ENCODE measurements around the gene MTERF2. TPM values are rescaled to one million over a fixed set of nuclear protein-coding genes. Genes with fewer than 3 reads are reported as not detected.

Gene MTERF2
- polyA plus RNA-seq, 1 donor = 21.6 TPM

DNA sequence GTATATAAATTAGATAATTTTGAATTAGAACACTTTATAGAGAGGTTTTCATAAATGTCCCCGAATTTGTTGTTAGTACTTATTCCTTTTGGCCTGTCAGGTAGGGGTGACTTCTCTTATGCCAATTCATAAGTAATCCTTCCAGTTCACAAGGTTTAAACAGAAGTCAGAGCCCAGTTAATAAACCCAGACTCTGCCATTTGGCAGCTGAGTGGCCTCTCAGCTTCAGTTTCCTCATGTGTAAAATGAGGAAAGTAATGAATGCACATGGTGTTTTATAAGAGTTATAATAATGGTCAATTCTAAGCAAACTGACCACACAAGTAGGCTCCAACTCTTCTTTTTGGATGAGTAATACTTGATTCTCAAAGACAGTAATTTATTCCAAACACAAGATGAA lies 10.3 kb downstream of the MTERF2 start:
- no CpG with 5 or more reads among the region's 1 CpG for WGBS (ENCODE audit: insufficient coverage, low lambda C conversion rate)
- DNase-seq = no peak
- no peaks in the 10 kb centered on the region for H3K9me3 ChIP-seq (ENCODE audit: control insufficient read depth, low read depth, low read length)
- no peak overlapping the region for H3K4me3 ChIP-seq (ENCODE audit: low read length)
- H3K36me3 ChIP-seq (ENCODE audit: control insufficient read depth, insufficient read depth, low read length) = peaks cover 3% of the 10 kb centered on the region
- no peaks in the 10 kb centered on the region for H3K27me3 ChIP-seq (ENCODE audit: control insufficient read depth, insufficient read depth, low read length)
- H3K27ac ChIP-seq (ENCODE audit: low read length) = no peak overlapping the region
- H3K4me1 ChIP-seq (ENCODE audit: control insufficient read depth, insufficient read depth, low read length) = peaks cover 25% of the 10 kb centered on the region

DNA sequence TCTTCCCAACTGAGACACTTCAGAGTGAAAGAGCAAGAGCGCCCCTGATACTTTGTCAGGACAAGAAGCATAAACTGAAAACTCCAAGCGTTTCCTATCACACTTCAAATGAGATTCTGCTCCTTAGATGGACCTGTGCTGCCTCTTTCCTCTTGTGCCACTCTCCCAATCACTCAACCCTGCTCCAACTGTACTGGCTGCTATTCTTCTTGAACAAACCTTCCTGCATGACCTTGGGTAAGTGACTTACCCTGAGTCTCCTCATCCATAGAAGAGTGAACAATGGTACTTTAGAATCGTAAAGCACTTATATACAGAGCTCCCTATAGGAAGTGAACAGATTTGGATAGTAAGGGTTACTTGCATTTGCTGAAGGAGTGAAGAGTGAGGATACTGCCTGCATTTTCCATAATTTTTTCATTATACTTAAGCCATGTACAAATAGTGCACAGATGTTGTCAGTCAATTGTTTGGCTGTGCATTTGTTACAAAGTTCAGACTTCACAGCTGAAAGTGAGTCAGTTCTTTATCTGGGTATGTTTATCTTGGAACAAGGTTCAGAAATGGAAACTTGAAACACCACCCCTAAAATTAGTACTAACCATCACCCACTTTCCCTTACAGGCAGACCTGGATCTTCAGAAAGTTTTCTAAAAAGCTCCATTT lies 10.8 kb downstream of the MTERF2 start:
- peak; percentile 32 to 76 for DNase-seq
- no peaks in the 10 kb centered on the region for H3K9me3 ChIP-seq (ENCODE audit: control insufficient read depth, low read depth, low read length)
- WGBS (ENCODE audit: insufficient coverage, low lambda C conversion rate) = 84% methylated on average over 2 of the region's 3 CpGs
- H3K27me3 ChIP-seq (ENCODE audit: control insufficient read depth, insufficient read depth, low read length) = no peaks in the 10 kb centered on the region
- no peak overlapping the region for H3K27ac ChIP-seq (ENCODE audit: low read length)
- peaks cover 8% of the 10 kb centered on the region for H3K36me3 ChIP-seq (ENCODE audit: control insufficient read depth, insufficient read depth, low read length)
- H3K4me1 ChIP-seq (ENCODE audit: control insufficient read depth, insufficient read depth, low read length) = peaks cover 25% of the 10 kb centered on the region
- H3K4me3 ChIP-seq (ENCODE audit: low read length) = no peak overlapping the region

DNA sequence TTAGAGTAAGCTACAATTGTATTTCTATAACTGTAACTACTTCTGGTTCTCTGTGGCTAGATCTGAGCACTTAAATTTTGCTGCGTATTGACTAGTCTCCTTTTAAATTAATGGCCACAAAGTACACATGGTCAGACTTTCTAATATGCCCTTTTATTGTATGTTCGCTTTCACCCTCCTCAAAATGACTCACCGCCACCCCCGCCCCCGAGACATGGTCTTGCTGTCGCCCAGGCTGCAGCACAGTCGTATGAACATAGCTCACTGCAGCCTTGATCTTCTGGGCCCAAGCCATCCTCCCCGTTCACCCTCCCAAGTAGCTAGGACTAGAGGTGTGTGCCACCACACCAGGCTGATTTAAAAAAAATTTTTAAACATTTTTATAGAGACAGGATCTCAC lies 11.8 kb downstream of the MTERF2 start:
- Histone ChIP-seq H3K4me3 (ENCODE audit: low read length) (no peak overlapping the region), H3K9me3 (ENCODE audit: control insufficient read depth, low read depth, low read length) (no peaks in the 10 kb centered on the region), H3K27ac (ENCODE audit: low read length) (no peak overlapping the region), H3K36me3 (ENCODE audit: control insufficient read depth, insufficient read depth, low read length) (peaks cover 12% of the 10 kb centered on the region), H3K27me3 (ENCODE audit: control insufficient read depth, insufficient read depth, low read length) (no peaks in the 10 kb centered on the region), H3K4me1 (ENCODE audit: control insufficient read depth, insufficient read depth, low read length) (peaks cover 25% of the 10 kb centered on the region)
- no peak for DNase-seq
- WGBS (ENCODE audit: insufficient coverage, low lambda C conversion rate) = no CpG with 5 or more reads among the region's 8 CpGs

DNA sequence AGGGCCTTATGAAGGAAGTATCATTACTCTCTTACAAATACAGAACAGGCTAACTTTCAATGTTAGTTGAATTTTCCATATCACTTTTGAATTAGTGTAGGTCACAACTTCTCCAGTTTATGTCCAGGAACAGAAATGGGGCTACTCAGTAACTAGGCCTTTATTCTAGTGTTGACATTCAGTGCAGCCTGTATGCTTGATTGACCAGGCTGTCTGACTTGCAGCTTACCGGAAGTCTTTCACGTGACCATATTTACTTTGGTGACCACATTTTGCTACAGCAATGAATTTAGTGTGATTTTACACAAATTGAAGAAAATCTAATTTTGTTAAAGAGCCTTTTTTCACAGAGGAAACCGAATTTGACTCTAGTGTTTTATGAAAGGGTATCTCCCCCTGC lies 12.4 kb downstream of the MTERF2 start:
- peaks cover 12% of the 10 kb centered on the region for H3K36me3 ChIP-seq (ENCODE audit: control insufficient read depth, insufficient read depth, low read length)
- H3K4me1 ChIP-seq (ENCODE audit: control insufficient read depth, insufficient read depth, low read length) = peaks cover 25% of the 10 kb centered on the region
- no peaks in the 10 kb centered on the region for H3K27me3 ChIP-seq (ENCODE audit: control insufficient read depth, insufficient read depth, low read length)
- no peaks in the 10 kb centered on the region for H3K9me3 ChIP-seq (ENCODE audit: control insufficient read depth, low read depth, low read length)
- peak in 1 of 2 donors; percentile 47 for DNase-seq
- WGBS (ENCODE audit: insufficient coverage, low lambda C conversion rate) = 44% methylated on average over 2 of the region's 3 CpGs
- no peak overlapping the region for H3K27ac ChIP-seq (ENCODE audit: low read length)
- no peak overlapping the region for H3K4me3 ChIP-seq (ENCODE audit: low read length)

DNA sequence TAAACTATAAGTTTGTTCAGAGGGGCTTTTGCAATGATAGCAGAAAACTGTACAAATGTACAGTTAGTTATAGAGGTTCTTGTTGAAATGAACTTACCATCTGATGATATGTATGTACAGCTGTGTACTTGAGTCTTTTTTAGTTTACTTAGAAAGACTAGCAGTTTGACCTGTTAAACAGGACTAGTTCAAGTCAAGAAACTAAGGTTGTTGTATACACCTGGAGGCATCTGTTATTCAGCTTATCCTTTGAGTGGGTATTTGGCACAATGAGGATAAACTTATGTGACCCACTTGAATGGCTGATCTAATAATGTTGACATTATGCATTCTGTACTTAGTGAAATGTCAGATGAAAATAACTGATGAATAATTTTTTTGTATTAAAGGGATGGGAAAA lies 13.4 kb downstream of the MTERF2 start:
- no peaks in the 10 kb centered on the region for H3K9me3 ChIP-seq (ENCODE audit: control insufficient read depth, low read depth, low read length)
- H3K4me3 ChIP-seq (ENCODE audit: low read length) = no peak overlapping the region
- DNase-seq = no peak
- peaks cover 16% of the 10 kb centered on the region for H3K36me3 ChIP-seq (ENCODE audit: control insufficient read depth, insufficient read depth, low read length)
- peaks cover 25% of the 10 kb centered on the region for H3K4me1 ChIP-seq (ENCODE audit: control insufficient read depth, insufficient read depth, low read length)
- H3K27ac ChIP-seq (ENCODE audit: low read length) = no peak overlapping the region
- H3K27me3 ChIP-seq (ENCODE audit: control insufficient read depth, insufficient read depth, low read length) = no peaks in the 10 kb centered on the region

DNA sequence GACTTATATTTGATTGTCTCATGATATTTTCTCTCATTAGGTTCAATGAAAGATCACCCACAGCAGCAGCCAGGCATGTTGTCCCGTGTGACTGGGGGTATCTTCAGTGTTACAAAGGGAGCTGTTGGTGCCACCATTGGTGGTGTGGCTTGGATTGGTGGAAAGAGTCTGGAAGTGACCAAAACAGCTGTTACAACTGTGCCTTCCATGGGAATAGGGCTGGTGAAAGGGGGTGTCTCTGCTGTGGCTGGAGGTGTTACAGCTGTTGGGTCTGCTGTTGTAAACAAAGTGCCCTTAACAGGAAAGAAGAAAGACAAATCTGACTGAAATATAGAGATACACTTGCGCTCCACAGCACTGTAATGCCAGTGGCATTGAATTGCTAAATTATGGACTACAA lies 15.9 kb downstream of the MTERF2 start:
- Histone ChIP-seq H3K9me3 (ENCODE audit: control insufficient read depth, low read depth, low read length) (no peaks in the 10 kb centered on the region), H3K27me3 (ENCODE audit: control insufficient read depth, insufficient read depth, low read length) (no peaks in the 10 kb centered on the region), H3K4me1 (ENCODE audit: control insufficient read depth, insufficient read depth, low read length) (peaks cover 12% of the 10 kb centered on the region), H3K4me3 (ENCODE audit: low read length) (no peak overlapping the region), H3K27ac (ENCODE audit: low read length) (no peak overlapping the region), H3K36me3 (ENCODE audit: control insufficient read depth, insufficient read depth, low read length) (peaks cover 27% of the 10 kb centered on the region)
- DNase-seq = no peak
- no CpG with 5 or more reads among the region's 2 CpGs for WGBS (ENCODE audit: insufficient coverage, low lambda C conversion rate)

DNA sequence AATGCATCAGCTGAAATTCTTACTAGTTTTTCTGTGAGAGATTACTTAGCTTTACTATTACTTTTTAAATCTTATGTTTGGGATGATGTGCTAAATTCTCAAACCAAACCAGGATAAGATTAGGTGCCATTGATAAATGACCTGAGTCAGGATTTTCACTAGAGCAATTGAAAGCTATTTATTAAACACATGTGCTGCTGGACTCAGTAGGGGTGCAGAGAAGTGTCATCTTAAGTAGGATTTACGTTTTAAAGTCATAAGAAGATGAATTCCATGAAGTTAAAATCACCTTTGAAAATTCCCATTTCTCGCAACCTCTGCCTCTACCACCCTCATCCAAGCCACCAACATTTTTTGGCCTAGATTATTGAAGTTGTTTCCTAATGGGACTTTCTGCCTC lies 22.4 kb downstream of the MTERF2 start:
- peaks cover 19% of the 10 kb centered on the region for H3K36me3 ChIP-seq (ENCODE audit: control insufficient read depth, insufficient read depth, low read length)
- H3K4me3 ChIP-seq (ENCODE audit: low read length) = no peak overlapping the region
- H3K27me3 ChIP-seq (ENCODE audit: control insufficient read depth, insufficient read depth, low read length) = no peaks in the 10 kb centered on the region
- no peak overlapping the region for H3K27ac ChIP-seq (ENCODE audit: low read length)
- no peaks in the 10 kb centered on the region for H3K9me3 ChIP-seq (ENCODE audit: control insufficient read depth, low read depth, low read length)
- DNase-seq = no peak
- no peaks in the 10 kb centered on the region for H3K4me1 ChIP-seq (ENCODE audit: control insufficient read depth, insufficient read depth, low read length)
- WGBS (ENCODE audit: insufficient coverage, low lambda C conversion rate) = no CpG with 5 or more reads among the region's 2 CpGs

DNA sequence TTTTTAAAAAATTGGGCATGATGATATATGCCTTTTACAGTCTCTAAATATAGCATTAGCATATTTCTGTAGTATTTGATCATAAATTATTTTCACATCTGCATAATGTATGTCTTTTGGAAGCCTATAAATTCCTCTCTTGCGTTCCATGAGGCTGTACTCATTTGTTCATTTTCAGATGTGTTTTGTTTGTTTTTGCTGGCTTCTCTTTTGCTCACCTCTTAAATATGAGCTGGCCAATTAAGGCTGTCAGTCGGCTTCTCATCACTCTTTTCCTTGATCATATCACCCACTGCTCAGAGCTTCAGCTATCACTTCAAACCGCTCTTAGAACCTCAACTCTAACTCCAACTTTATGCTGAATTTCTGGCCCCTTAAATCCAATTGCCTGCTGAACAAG lies 24.7 kb downstream of the MTERF2 start:
- WGBS (ENCODE audit: insufficient coverage, low lambda C conversion rate) = no CpG with 5 or more reads among the region's 3 CpGs
- peaks cover 2% of the 10 kb centered on the region for H3K4me1 ChIP-seq (ENCODE audit: control insufficient read depth, insufficient read depth, low read length)

DNA sequence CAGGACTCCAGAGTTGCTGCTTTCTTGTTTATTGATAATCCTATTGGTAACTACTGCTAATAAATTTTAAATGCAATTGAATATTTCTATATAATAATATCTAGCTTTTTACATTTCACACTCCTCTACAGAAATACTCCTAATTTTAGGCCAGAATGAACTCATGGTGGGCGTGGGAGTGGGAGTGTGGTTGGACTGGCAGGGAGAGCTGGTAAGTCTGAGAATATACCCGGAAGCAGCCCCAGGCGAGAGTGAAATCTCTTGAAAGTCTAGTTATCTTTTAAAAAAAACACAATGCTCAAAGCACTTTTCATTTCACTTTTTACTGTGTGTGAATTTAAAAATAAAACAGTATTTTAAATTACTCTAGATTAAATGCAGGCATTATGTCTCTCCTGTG lies 26.5 kb downstream of the MTERF2 start:
- Histone ChIP-seq H3K27ac (ENCODE audit: low read length) (no peak overlapping the region), H3K36me3 (ENCODE audit: control insufficient read depth, insufficient read depth, low read length) (peaks cover 4% of the 10 kb centered on the region), H3K9me3 (ENCODE audit: control insufficient read depth, low read depth, low read length) (no peaks in the 10 kb centered on the region), H3K27me3 (ENCODE audit: control insufficient read depth, insufficient read depth, low read length) (no peaks in the 10 kb centered on the region), H3K4me3 (ENCODE audit: low read length) (no peak overlapping the region), H3K4me1 (ENCODE audit: control insufficient read depth, insufficient read depth, low read length) (peaks cover 2% of the 10 kb centered on the region)
- WGBS (ENCODE audit: insufficient coverage, low lambda C conversion rate) = no CpG with 5 or more reads among the region's 3 CpGs
- DNase-seq = no peak

More for the DNA sequence above, 24.7 kb downstream of the MTERF2 start:
- Histone ChIP-seq H3K27me3 (ENCODE audit: control insufficient read depth, insufficient read depth, low read length) (no peaks in the 10 kb centered on the region), H3K27ac (ENCODE audit: low read length) (no peak overlapping the region), H3K9me3 (ENCODE audit: control insufficient read depth, low read depth, low read length) (no peaks in the 10 kb centered on the region), H3K36me3 (ENCODE audit: control insufficient read depth, insufficient read depth, low read length) (peaks cover 6% of the 10 kb centered on the region), H3K4me3 (ENCODE audit: low read length) (no peak overlapping the region)
- DNase-seq = no peak

DNA sequence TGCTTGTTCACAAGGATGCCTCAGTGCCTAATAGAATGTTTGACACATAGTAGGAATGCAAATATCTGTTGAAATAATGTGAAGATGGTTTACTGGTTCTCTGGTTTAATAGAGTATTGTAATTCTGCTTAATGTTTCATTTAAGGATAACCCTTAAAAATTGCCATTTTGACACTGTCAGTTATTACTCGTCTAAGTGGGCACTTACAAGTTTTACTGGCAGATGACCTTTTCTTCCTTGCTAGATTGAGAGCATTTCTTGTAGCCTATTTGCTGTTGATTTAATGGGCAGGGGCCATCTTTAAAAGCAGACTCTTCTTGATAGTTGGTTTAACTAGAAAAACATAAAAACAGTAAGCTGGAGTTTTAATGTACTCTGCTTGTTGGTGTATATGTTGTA lies 29.4 kb downstream of the MTERF2 start:
- peaks cover 2% of the 10 kb centered on the region for H3K4me1 ChIP-seq (ENCODE audit: control insufficient read depth, insufficient read depth, low read length)
- H3K27me3 ChIP-seq (ENCODE audit: control insufficient read depth, insufficient read depth, low read length) = no peaks in the 10 kb centered on the region
- H3K4me3 ChIP-seq (ENCODE audit: low read length) = peak overlapping the region; percentile 99
- H3K27ac ChIP-seq (ENCODE audit: low read length) = no peak overlapping the region
- peaks cover 3% of the 10 kb centered on the region for H3K9me3 ChIP-seq (ENCODE audit: control insufficient read depth, low read depth, low read length)
- no CpG with 5 or more reads among the region's 1 CpG for WGBS (ENCODE audit: insufficient coverage, low lambda C conversion rate)
- peaks cover 4% of the 10 kb centered on the region for H3K36me3 ChIP-seq (ENCODE audit: control insufficient read depth, insufficient read depth, low read length)
- DNase-seq = no peak

DNA sequence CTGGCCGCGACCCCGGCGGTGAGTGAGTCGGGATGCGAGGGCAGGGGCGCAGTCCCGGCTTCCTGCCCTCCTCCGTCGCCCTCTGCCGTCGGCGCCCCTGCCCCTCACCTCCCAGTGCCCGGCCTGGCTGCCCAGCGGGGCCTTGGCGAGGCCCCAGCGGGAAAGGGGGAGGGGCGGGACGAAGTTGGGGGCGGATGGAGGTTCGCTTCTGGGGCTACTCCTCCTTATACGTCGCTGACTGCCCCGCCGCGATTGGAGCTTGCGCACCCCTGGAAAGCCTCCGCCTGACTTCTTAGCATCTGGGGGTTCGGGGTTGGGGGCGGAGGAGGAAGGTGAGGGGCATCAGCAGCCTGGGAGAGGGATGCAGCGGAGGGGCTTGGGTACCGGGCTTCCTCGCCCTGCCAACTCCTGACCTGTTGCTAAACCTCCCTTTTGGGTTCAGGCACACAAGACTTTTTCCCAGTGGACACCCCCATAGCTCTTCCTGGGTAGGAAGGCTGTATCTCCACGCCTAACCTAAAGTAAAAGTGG lies 30.8 kb downstream of the MTERF2 start:
- H3K36me3 ChIP-seq (ENCODE audit: control insufficient read depth, insufficient read depth, low read length) = peaks cover 2% of the 10 kb centered on the region

More for the DNA sequence above, 30.8 kb downstream of the MTERF2 start:
- no CpG with 5 or more reads among the region's 34 CpGs for WGBS (ENCODE audit: insufficient coverage, low lambda C conversion rate)
- peak overlapping the region; percentile 90 for H3K27ac ChIP-seq (ENCODE audit: low read length)
- peak overlapping the region; percentile 99 for H3K4me3 ChIP-seq (ENCODE audit: low read length)
- peaks cover 2% of the 10 kb centered on the region for H3K4me1 ChIP-seq (ENCODE audit: control insufficient read depth, insufficient read depth, low read length)
- no peaks in the 10 kb centered on the region for H3K27me3 ChIP-seq (ENCODE audit: control insufficient read depth, insufficient read depth, low read length)
- H3K9me3 ChIP-seq (ENCODE audit: control insufficient read depth, low read depth, low read length) = peaks cover 3% of the 10 kb centered on the region
- DNase-seq = peak in 1 of 2 donors; percentile 46
